Adrenal gland (tissue), 5 donors: ENCODE results near the gene MVB12B.

Experiments
- POLR2A ChIP-seq, 2 donors: fragments of 450-650 bp; IDR thresholded peaks; one replicate each; pipeline ENCODE4 v1.6.1; 2017; ENCODE audit warnings: antibody characterized with exemption in 2 of 2, mild to moderate bottlenecking in 2 of 2, moderate library complexity in 1 of 2
- TF ChIP-seq, protein P1 (sequence below), 6 experiments: fragments of 450-650 bp in 4 of 6; fragments of 200-600 bp in 2 of 6; sonication (generic) in 1 of 6; IDR thresholded peaks; 1 replicate in 5 of 6; 2 replicates in 1 of 6; pipeline versions ENCODE4 v1.5.1 to v1.8.0; 2016 to 2021; ENCODE audit warnings: antibody characterized with exemption in 6 of 6, mild to moderate bottlenecking in 2 of 6, moderate library complexity in 1 of 6
- donor health status: DM: no; HTN: no; CAD: no.

DNA sequence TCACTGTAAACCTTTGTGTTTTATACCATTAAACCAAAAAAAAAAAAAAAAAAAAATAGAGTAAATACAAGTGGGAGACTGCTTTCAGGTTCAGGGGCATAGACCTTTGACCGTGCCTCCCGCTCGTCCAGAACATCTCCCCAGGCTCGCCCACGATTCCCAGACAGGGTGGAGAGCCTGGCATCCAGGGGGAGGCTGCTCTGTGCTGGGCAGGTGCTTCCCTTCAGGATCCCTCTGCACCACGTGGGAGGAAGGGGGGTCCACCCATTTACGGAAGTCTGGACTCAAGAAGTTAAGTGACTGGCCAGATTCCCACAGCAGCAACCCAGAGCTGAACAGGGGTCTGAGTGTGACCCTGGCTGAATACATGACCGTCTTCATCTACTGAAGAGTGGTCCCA, 161.7 kb downstream of the MVB12B start:
- TF ChIP-seq, protein P1, sequence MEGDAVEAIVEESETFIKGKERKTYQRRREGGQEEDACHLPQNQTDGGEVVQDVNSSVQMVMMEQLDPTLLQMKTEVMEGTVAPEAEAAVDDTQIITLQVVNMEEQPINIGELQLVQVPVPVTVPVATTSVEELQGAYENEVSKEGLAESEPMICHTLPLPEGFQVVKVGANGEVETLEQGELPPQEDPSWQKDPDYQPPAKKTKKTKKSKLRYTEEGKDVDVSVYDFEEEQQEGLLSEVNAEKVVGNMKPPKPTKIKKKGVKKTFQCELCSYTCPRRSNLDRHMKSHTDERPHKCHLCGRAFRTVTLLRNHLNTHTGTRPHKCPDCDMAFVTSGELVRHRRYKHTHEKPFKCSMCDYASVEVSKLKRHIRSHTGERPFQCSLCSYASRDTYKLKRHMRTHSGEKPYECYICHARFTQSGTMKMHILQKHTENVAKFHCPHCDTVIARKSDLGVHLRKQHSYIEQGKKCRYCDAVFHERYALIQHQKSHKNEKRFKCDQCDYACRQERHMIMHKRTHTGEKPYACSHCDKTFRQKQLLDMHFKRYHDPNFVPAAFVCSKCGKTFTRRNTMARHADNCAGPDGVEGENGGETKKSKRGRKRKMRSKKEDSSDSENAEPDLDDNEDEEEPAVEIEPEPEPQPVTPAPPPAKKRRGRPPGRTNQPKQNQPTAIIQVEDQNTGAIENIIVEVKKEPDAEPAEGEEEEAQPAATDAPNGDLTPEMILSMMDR (IDR thresholded peaks at IDR 0.05), result no peak
- no peak for TF ChIP-seq POLR2A (IDR thresholded peaks at IDR 0.05)
